Esophagus squamous epithelium (tissue), 4 donors: ENCODE measurements around the gene ANKLE1.

Source experiments
- CTCF ChIP-seq, 6 experiments: fragments of 450-650 bp in 4 of 6; fragments of 200-600 bp in 2 of 6; sonication (generic) in 2 of 6; IDR thresholded peaks; one replicate each; pipeline ENCODE4 v1.5.1; 2016 to 2019; ENCODE audit warnings: antibody characterized with exemption in 6 of 6, mild to moderate bottlenecking in 4 of 6, moderate library complexity in 4 of 6
- POLR2A ChIP-seq, 4 donors: fragments of 450-650 bp; IDR thresholded peaks; one replicate each; pipeline ENCODE4 v1.6.1; 2017; ENCODE audit warnings: antibody characterized with exemption in 4 of 4, mild to moderate bottlenecking in 4 of 4, moderate library complexity in 3 of 4

- TF ChIP-seq CTCF (IDR thresholded peaks at IDR 0.05), result no peak
- no peak for TF ChIP-seq POLR2A (IDR thresholded peaks at IDR 0.05)
Observed at GRCh38 chr19:17237747-17238706, 43.7 kb upstream of the ANKLE1 start.
